Measurements from ENCODE around the gene AFG3L2.

- TF ChIP-seq CTCF (IDR thresholded peaks at IDR 0.05) = no peak
- TF ChIP-seq POLR2A (IDR thresholded peaks at IDR 0.05) = no peak
These were observed 93.4 kb downstream of the AFG3L2 start for GRCh38 chr18:12283666-12284065.
